ENCODE results near the gene NDUFA3.

DNA sequence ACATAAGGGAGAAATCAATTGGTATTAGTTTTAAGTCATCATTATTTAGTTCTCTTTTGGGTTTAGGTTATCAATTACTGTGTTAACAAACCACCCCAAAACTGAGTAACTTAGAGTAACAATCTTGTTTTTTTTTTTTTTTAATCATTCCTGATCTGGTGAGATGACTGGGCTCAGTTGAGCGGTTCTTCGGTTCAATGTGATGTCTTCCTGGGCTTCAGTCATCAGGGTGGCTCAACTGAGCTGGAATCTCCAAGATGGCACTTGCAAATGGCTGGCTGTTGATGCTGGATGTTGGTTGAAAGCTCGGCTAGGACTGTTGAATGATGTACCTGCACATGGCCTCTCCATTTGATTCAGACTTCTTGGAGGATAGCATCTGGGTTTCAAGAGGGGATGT, 18.2 kb upstream of the NDUFA3 start:
- TF ChIP-seq CTCF (IDR thresholded peaks at IDR 0.05 in 4 of 5, conservative IDR thresholded peaks at IDR 0.05 in 1 of 5) (no peak), POLR2A (IDR thresholded peaks at IDR 0.05) (no peak)
